H1 (cell line): Measurements from ENCODE around the gene INO80. TPM values are rescaled to one million over a fixed set of nuclear protein-coding genes. Genes with fewer than 3 reads are reported as not detected.

Experiments
- CTCF ChIA-PET: fragments of 300-600 bp; sonication (Branson Sonifier 250); formaldehyde crosslinking; loops from one replicate; lab custom pipeline; 2021; ENCODE audit not compliant: partially characterized antibody; lab: Charles Lee
- POLR2A ChIA-PET: fragments of 300-600 bp; sonication (Branson Sonifier 250); formaldehyde crosslinking; loops from one replicate; lab custom pipeline; 2021; ENCODE audit warnings: inconsistent platforms; ENCODE audit not compliant: partially characterized antibody; lab: Charles Lee
- DNase-seq, 2 experiments: peaks; one replicate each; pipeline versions ENCODE4 v3.0.0 to v3.0.0-alpha.2; 2010 to 2022; ENCODE audit warnings: low spot score in 2 of 2, low read depth in 1 of 2, mixed read lengths in 1 of 2
- FAIRE-seq: peaks from 2 replicates; lab custom pipeline; 2011; peaks lifted over from hg19 to GRCh38; lab: Jason Lieb, UNC
- H2AFZ ChIP-seq: 2 replicates; pipeline ENCODE4 v1.8.1; 2012; ENCODE audit warnings: low read length, inconsistent platforms
- H2AK5ac ChIP-seq: 2 replicates; pipeline ENCODE4 v1.6.1; 2013; ENCODE audit warnings: low read depth, low read length
- H2BK120ac ChIP-seq: replicated peaks from 2 replicates; pipeline ENCODE3; 2013; ENCODE audit warnings: low read depth, low read length, inconsistent platforms
- H2BK12ac ChIP-seq: 2 replicates; pipeline ENCODE4 v1.6.1; 2013; ENCODE audit warnings: low read depth, low read length
- H2BK15ac ChIP-seq: 2 replicates; pipeline ENCODE4 v1.6.1; 2013; ENCODE audit warnings: low read length
- H2BK20ac ChIP-seq: 2 replicates; pipeline ENCODE4 v1.6.1; 2013; ENCODE audit warnings: low read length
- H2BK5ac ChIP-seq: 2 replicates; pipeline ENCODE4 v1.6.1; 2013; ENCODE audit warnings: low read depth, low read length
- H3K14ac ChIP-seq: 2 replicates; pipeline ENCODE4 v1.6.1; 2013; ENCODE audit warnings: inconsistent platforms; ENCODE audit not compliant: insufficient read length
- H3K18ac ChIP-seq: 2 replicates; pipeline ENCODE4 v1.6.1; 2013; ENCODE audit warnings: low read length; ENCODE audit errors: extremely low read depth
- H3K23ac ChIP-seq: 2 replicates; pipeline ENCODE4 v1.6.1; 2013; ENCODE audit warnings: inconsistent platforms; ENCODE audit not compliant: insufficient read length
- H3K23me2 ChIP-seq: 2 replicates; pipeline ENCODE4 v1.6.1; 2013; ENCODE audit warnings: low read depth, low read length
- H3K27ac ChIP-seq: 2 replicates; pipeline ENCODE4 v1.6.1; 2011; ENCODE audit warnings: low read depth, low read length, inconsistent platforms
- H3K27me3 ChIP-seq, 4 experiments: replicated peaks in 1 of 4; 1 replicate in 1 of 4; 2 replicates in 3 of 4; pipeline versions ENCODE4 v1.6.1 to v1.8.1; 2011 to 2013; ENCODE audit warnings: low read length in 3 of 4, mild to moderate bottlenecking in 3 of 4, inconsistent platforms in 2 of 4, mixed read lengths in 2 of 4, moderate library complexity in 1 of 4; ENCODE audit not compliant: control insufficient read depth in 3 of 4, insufficient read depth in 3 of 4; ENCODE audit errors: extremely low read depth in 1 of 4
- H3K36me3 ChIP-seq, 4 experiments: 2 replicates each; pipeline versions ENCODE4 v1.6.1 to v1.8.1; 2011 to 2013; ENCODE audit warnings: mild to moderate bottlenecking in 4 of 4, low read length in 3 of 4, moderate library complexity in 2 of 4, control low read depth in 1 of 4, inconsistent platforms in 1 of 4; ENCODE audit not compliant: insufficient read depth in 4 of 4, control insufficient read depth in 2 of 4
- H3K4ac ChIP-seq: replicated peaks from 2 replicates; pipeline ENCODE3; 2013; ENCODE audit warnings: low read length, low read depth, mixed read lengths, inconsistent platforms; ENCODE audit not compliant: insufficient read length
- H3K4me1 ChIP-seq, 4 experiments: replicated peaks in 1 of 4; 1 replicate in 1 of 4; 2 replicates in 3 of 4; pipeline versions ENCODE4 v1.6.1 to v1.8.1; 2011 to 2013; ENCODE audit warnings: low read length in 3 of 4, inconsistent platforms in 2 of 4, mixed read lengths in 1 of 4; ENCODE audit not compliant: insufficient read depth in 4 of 4, control insufficient read depth in 3 of 4
- H3K4me2 ChIP-seq, 2 experiments: 2 replicates each; pipeline versions ENCODE4 v1.6.1 to v1.8.1; 2011 to 2013; ENCODE audit warnings: low read depth in 2 of 2, low read length in 2 of 2, control low read depth in 1 of 2, inconsistent platforms in 1 of 2, mild to moderate bottlenecking in 1 of 2; ENCODE audit not compliant: insufficient read depth in 1 of 2
- H3K4me3 ChIP-seq, 4 experiments: fragments of 200-600, 300-600 bp in 1 of 4; sonication (generic), shearing (Covaris generic), sonication (Bioruptor Twin) in 1 of 4; 2 replicates each; pipeline versions ENCODE4 v1.5.1 to v1.8.1; 2011 to 2016; ENCODE audit warnings: low read length in 4 of 4, low read depth in 3 of 4, control low read depth in 2 of 4, inconsistent platforms in 2 of 4, mild to moderate bottlenecking in 2 of 4, mixed read lengths in 1 of 4, moderate library complexity in 1 of 4; ENCODE audit not compliant: insufficient read depth in 2 of 4; ENCODE audit errors: extremely low read depth in 1 of 4
- H3K56ac ChIP-seq: replicated peaks from 2 replicates; pipeline ENCODE3; 2013; ENCODE audit warnings: low read depth, mild to moderate bottlenecking, mixed read lengths, low read length, inconsistent platforms; ENCODE audit not compliant: insufficient read length
- H3K79me1 ChIP-seq: 2 replicates; pipeline ENCODE4 v1.6.1; 2013; ENCODE audit warnings: low read depth, low read length, control low read depth
- H3K79me2 ChIP-seq, 2 experiments: 2 replicates each; pipeline versions ENCODE4 v1.6.1 to v1.8.1; 2012 to 2013; ENCODE audit warnings: low read length in 2 of 2, mild to moderate bottlenecking in 2 of 2, inconsistent platforms in 1 of 2; ENCODE audit not compliant: insufficient read depth in 2 of 2, control insufficient read depth in 1 of 2
- H3K9ac ChIP-seq, 4 experiments: replicated peaks in 1 of 4; 1 replicate in 1 of 4; 2 replicates in 3 of 4; pipeline versions ENCODE4 v1.6.1 to v1.8.1; 2011 to 2013; ENCODE audit warnings: low read depth in 3 of 4, low read length in 3 of 4, control low read depth in 2 of 4, mild to moderate bottlenecking in 2 of 4, moderate library complexity in 2 of 4, inconsistent platforms in 1 of 4; ENCODE audit errors: extremely low read depth in 1 of 4
- H3K9me3 ChIP-seq, 2 experiments: 2 replicates each; pipeline versions ENCODE4 v1.6.1 to v1.8.1; 2012 to 2013; ENCODE audit warnings: mild to moderate bottlenecking in 2 of 2, moderate library complexity in 2 of 2, control low read depth in 1 of 2, inconsistent platforms in 1 of 2, low read depth in 1 of 2, low read length in 1 of 2, mixed read lengths in 1 of 2; ENCODE audit not compliant: insufficient read depth in 2 of 2
- H4K20me1 ChIP-seq, 2 experiments: replicated peaks in 1 of 2; 2 replicates each; pipeline versions ENCODE3 to v1.8.1; 2011 to 2013; ENCODE audit warnings: inconsistent platforms in 2 of 2, low read length in 2 of 2, mild to moderate bottlenecking in 1 of 2; ENCODE audit not compliant: insufficient read depth in 2 of 2, control insufficient read depth in 1 of 2
- H4K5ac ChIP-seq: 2 replicates; pipeline ENCODE4 v1.6.1; 2013; ENCODE audit warnings: low read length, low read depth, mixed read lengths, inconsistent platforms; ENCODE audit not compliant: insufficient read length
- H4K8ac ChIP-seq: 2 replicates; pipeline ENCODE4 v1.8.0; 2013; ENCODE audit warnings: mild to moderate bottlenecking, moderate library complexity, low read length, inconsistent platforms; ENCODE audit not compliant: insufficient read depth; ENCODE audit errors: extremely low read depth
- H4K91ac ChIP-seq: replicated peaks from 2 replicates; pipeline ENCODE3; 2013; ENCODE audit warnings: low read length, mixed read lengths, inconsistent platforms; ENCODE audit not compliant: insufficient read length
- BCL11A ChIP-seq, 2 experiments: IDR thresholded peaks; one replicate each; pipeline ENCODE4 v1.6.1; 2011; ENCODE audit warnings: low read depth in 2 of 2, low read length in 2 of 2, mild to moderate bottlenecking in 2 of 2
- CHD1 ChIP-seq: IDR thresholded peaks from 2 replicates; pipeline ENCODE4 v1.6.1; 2012; ENCODE audit warnings: low read depth, low read length, improper control_type of control experiment
- GTF2F1 ChIP-seq: IDR thresholded peaks from 2 replicates; pipeline ENCODE4 v1.6.1; 2012; ENCODE audit warnings: low read depth, low read length, improper control_type of control experiment, borderline replicate concordance
- MAFK ChIP-seq: IDR thresholded peaks from 2 replicates; pipeline ENCODE4 v1.6.1; 2012; ENCODE audit warnings: low read depth, mild to moderate bottlenecking, improper control_type of control experiment, low read length
- RXRA ChIP-seq: IDR thresholded peaks from 2 replicates; pipeline ENCODE4 v1.6.1; 2011; ENCODE audit warnings: low read depth, mild to moderate bottlenecking, low read length, moderate library complexity; ENCODE audit not compliant: insufficient read depth
- TAF1 ChIP-seq: IDR thresholded peaks from 2 replicates; pipeline ENCODE4 v1.6.1; 2011; ENCODE audit warnings: mild to moderate bottlenecking, low read depth, low read length
- TBP ChIP-seq: IDR thresholded peaks from 2 replicates; pipeline ENCODE4 v1.6.1; 2011; ENCODE audit warnings: low read depth, low read length, improper control_type of control experiment
- WGBS, 2 experiments: shearing (Covaris generic) in 1 of 2; methylation state at CpG; one replicate each; pipeline versions ENCODE4 v1.1.6 to v1.1.7; 2013 to 2015; ENCODE audit warnings: low lambda C conversion rate in 2 of 2, mixed read lengths in 2 of 2, inconsistent platforms in 1 of 2, low coverage in 1 of 2, missing lambda C conversion rate in 1 of 2; ENCODE audit not compliant: insufficient replicate concordance in 2 of 2, insufficient coverage in 1 of 2, insufficient read length in 1 of 2; ENCODE audit errors: extremely low coverage in 1 of 2, missing lambda C conversion rate in 1 of 2; 5-methylcytosine and 5-hydroxymethylcytosine counted together
- polyA plus RNA-seq, 7 experiments: library from polyadenylated mRNA; depleted of rRNA in 3 of 7; stranded (reverse) in 5 of 7; unstranded in 2 of 7; fragments of >200 nt in 5 of 7; fragments of 200-250 nt in 2 of 7; gene quantifications; 1 replicate in 5 of 7; 2 replicates in 1 of 7; 4 replicates in 1 of 7; pipeline versions ENCODE4 v1.2.1 to v1.2.3, GENCODE V29; 2011 to 2013; ENCODE audit warnings: missing spikeins in 2 of 7, mixed read lengths in 2 of 7
- total RNA-seq: library from RNA; stranded (reverse); fragmentation: NEBNext Ultra II Directional; extraction: Animal tissue kit (Norgen Biotek cat#: 25700); gene quantifications from 2 replicates; pipeline ENCODE4 v1.2.1, GENCODE V29; 2021
- TF ChIP-seq, protein P1 (sequence below): IDR thresholded peaks from 2 replicates; pipeline ENCODE4 v1.6.1; 2011; ENCODE audit warnings: low read length, improper control_type of control experiment
- TF ChIP-seq, protein P2 (sequence below): IDR thresholded peaks from 2 replicates; pipeline ENCODE4 v1.6.1; 2012; ENCODE audit warnings: low read length, inconsistent platforms

The INO80 gene
- total and polyA plus RNA-seq, 2 of the 8 experiments (the other 6 are each of a cell fraction or from before 2014, with no cell fraction given): 4.3 to 24.5 TPM

DNA sequence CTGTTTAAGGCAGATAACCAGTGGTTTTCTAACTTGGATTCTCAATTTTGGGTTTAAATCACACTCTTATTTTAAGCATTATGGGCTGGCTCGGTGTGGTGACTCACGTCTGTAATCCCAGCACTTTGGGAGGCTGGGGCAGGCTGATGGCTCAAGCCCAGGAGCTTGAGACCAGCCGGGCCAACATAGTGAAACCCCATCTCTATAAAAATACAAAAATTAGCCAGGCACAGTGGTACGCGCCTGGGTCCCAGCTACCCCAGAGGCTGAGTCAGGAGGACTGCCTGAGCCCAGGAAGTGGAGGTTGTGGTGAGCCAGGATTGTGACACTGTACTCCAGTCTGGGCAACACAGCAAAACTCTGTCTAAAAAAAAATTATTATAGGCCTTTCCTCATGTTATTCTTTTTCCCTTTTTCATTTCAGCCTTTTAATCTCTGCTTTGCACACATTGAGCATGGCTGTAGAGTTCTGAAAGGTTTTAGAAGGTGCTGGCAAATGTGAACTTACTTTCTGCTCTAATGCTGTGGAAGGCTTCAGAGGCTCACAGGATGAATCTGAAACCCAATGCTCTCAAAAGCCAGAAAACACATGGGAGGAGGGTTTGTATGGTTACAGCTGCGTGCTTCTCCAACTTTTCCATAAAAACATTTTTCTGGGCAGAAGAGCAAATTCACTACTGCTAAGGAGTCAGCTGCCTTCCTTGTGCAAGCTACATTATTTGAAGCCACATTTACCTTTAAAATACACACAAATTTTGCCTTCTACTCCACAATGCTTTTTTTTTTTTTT, 130.3 kb downstream of the INO80 start:
- Histone ChIP-seq H2BK120ac (no peak overlapping the region), H2BK15ac (no peak overlapping the region), H3K4ac (no peak overlapping the region), H4K91ac (no peak overlapping the region), H3K9ac (no peak overlapping the region), H3K56ac (no peak overlapping the region), H2AK5ac (no peak overlapping the region), H3K36me3 (peaks cover 34 to 70% (median 58%) of the 10 kb centered on the region in 4 experiments), H3K23ac (no peak overlapping the region), H3K27ac (no peak overlapping the region), H3K14ac (no peak overlapping the region), H3K9me3 (no peaks in the 10 kb centered on the region), H3K4me1 (no peaks in the 10 kb centered on the region), H2BK20ac (no peak overlapping the region), H2BK12ac (no peak overlapping the region), H3K79me1 (no peaks in the 10 kb centered on the region; the same call in 1 of the 2 replicates), H2BK5ac (no peak overlapping the region), H3K27me3 (no peaks in the 10 kb centered on the region), H3K18ac (no peak overlapping the region), H2AFZ (no peak overlapping the region), H3K79me2 (no peaks in the 10 kb centered on the region), H4K8ac (no peak overlapping the region), H4K5ac (no peak overlapping the region), H3K4me2 (no peak overlapping the region), H3K23me2 (no peaks in the 10 kb centered on the region), H3K4me3 (no peak overlapping the region), H4K20me1 (peaks cover 0 to 4% of the 10 kb centered on the region in 2 experiments)
- ChIA-PET POLR2A (interaction anchor here (0.6 kb wide), 1 partner anchor 12 kb away, joined by 3 read pairs; no protein-coding TSS in a partner anchor), CTCF (interaction anchor here (1.1 to 2.2 kb wide), 3 partner anchors 10 to 37 kb away, joined by 3 to 7 read pairs (median 4); no protein-coding TSS in a partner anchor)
- WGBS, 2 experiments: 96% methylated on average over 6 of the region's 6 CpGs; no CpG with 5 or more reads in 1 of the 2 experiments
- FAIRE-seq: no peak
- DNase-seq: no peak
- no peak for TF ChIP-seq BCL11A (IDR thresholded peaks at IDR 0.05; ENCODE audit: low read depth in 2 of 2, low read length in 2 of 2)
- no peak for TF ChIP-seq GTF2F1
- TF ChIP-seq TBP: no peak
- TF ChIP-seq RXRA: no peak
- TF ChIP-seq TAF1: no peak
- TF ChIP-seq CHD1: no peak
- TF ChIP-seq MAFK: no peak
- TF ChIP-seq, protein P1, sequence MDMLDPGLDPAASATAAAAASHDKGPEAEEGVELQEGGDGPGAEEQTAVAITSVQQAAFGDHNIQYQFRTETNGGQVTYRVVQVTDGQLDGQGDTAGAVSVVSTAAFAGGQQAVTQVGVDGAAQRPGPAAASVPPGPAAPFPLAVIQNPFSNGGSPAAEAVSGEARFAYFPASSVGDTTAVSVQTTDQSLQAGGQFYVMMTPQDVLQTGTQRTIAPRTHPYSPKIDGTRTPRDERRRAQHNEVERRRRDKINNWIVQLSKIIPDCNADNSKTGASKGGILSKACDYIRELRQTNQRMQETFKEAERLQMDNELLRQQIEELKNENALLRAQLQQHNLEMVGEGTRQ: no peak
- TF ChIP-seq, protein P2, sequence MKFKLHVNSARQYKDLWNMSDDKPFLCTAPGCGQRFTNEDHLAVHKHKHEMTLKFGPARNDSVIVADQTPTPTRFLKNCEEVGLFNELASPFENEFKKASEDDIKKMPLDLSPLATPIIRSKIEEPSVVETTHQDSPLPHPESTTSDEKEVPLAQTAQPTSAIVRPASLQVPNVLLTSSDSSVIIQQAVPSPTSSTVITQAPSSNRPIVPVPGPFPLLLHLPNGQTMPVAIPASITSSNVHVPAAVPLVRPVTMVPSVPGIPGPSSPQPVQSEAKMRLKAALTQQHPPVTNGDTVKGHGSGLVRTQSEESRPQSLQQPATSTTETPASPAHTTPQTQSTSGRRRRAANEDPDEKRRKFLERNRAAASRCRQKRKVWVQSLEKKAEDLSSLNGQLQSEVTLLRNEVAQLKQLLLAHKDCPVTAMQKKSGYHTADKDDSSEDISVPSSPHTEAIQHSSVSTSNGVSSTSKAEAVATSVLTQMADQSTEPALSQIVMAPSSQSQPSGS: no peak
